ENCODE data around the gene AURKA.

DNA sequence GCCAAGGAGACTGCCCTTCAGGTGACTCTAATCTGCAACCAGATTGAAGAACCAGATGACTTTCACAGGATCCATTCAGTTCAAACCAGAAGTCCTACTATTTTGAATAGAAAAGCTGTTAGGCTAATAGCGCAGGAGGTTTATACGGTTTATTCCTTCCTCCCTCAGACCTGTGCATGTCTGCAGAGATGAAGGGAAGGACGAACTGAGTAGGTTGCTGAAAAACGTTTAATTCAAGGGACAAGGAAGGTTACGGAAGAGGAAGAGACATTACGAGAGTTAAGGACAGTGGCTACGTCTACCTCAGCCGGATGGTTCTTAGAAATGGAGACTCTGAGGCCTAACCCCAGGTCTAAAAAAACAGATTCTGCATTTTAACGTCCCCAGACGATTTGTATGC is 978 bp downstream of the AURKA start:
- TF ChIP-seq POLR2A (IDR thresholded peaks at IDR 0.05) (no peak), POLR2AphosphoS5 (IDR thresholded peaks at IDR 0.05) (no peak)
- TF ChIP-seq, protein P1, sequence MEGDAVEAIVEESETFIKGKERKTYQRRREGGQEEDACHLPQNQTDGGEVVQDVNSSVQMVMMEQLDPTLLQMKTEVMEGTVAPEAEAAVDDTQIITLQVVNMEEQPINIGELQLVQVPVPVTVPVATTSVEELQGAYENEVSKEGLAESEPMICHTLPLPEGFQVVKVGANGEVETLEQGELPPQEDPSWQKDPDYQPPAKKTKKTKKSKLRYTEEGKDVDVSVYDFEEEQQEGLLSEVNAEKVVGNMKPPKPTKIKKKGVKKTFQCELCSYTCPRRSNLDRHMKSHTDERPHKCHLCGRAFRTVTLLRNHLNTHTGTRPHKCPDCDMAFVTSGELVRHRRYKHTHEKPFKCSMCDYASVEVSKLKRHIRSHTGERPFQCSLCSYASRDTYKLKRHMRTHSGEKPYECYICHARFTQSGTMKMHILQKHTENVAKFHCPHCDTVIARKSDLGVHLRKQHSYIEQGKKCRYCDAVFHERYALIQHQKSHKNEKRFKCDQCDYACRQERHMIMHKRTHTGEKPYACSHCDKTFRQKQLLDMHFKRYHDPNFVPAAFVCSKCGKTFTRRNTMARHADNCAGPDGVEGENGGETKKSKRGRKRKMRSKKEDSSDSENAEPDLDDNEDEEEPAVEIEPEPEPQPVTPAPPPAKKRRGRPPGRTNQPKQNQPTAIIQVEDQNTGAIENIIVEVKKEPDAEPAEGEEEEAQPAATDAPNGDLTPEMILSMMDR (IDR thresholded peaks at IDR 0.05): no peak
